AG04450 (cell line): Measurements from ENCODE around the gene VPS52. TPM values are rescaled to one million over a fixed set of nuclear protein-coding genes. Genes with fewer than 3 reads are reported as not detected.
"Not testable (repeated sequence)": the region's sequence is repeated elsewhere in the genome, so short reads cannot be mapped to it uniquely, and the experiment has no call there.

Experiments used
- CTCF ChIA-PET: fragments of 300-600, 350-600 bp; formaldehyde crosslinking; extraction: SDS; loops from one replicate; lab custom pipeline; 2022; ENCODE audit warnings: antibody characterized with exemption, inconsistent platforms; lab: Charles Lee
- POLR2A ChIA-PET: fragments of 350-600 bp; formaldehyde crosslinking; extraction: SDS; loops from one replicate; lab custom pipeline; 2021; ENCODE audit warnings: antibody characterized with exemption, inconsistent platforms; lab: Yijun Ruan, JAX
- DNase-seq: peaks from one replicate; pipeline ENCODE4 v3.0.0-alpha.2; 2011; ENCODE audit warnings: low read depth, low spot score
- H3K27ac ChIP-seq: one replicate; pipeline ENCODE4 v1.5.1; 2012; ENCODE audit warnings: low read depth, low read length, control low read depth
- H3K27me3 ChIP-seq: one replicate; pipeline ENCODE4 v1.6.0; 2012; ENCODE audit warnings: low read length; ENCODE audit not compliant: control insufficient read depth, insufficient read depth
- H3K4me3 ChIP-seq: 2 replicates; pipeline ENCODE4 v1.5.1; 2011; ENCODE audit warnings: mild to moderate bottlenecking, low read depth, low read length, control low read depth
- H3K9me3 ChIP-seq: 2 replicates; pipeline ENCODE4 v1.5.1; 2012; ENCODE audit warnings: low read length; ENCODE audit not compliant: control insufficient read depth, insufficient read depth
- CTCF ChIP-seq: IDR thresholded peaks from 2 replicates; pipeline ENCODE4 v1.5.1; 2011; ENCODE audit warnings: low read depth, low read length, control low read depth, inconsistent platforms
- polyA plus RNA-seq: library from polyadenylated mRNA; depleted of rRNA; stranded (reverse); fragments of >200 nt; gene quantifications from 2 replicates; pipeline ENCODE4 v1.2.3, GENCODE V29; 2011

The VPS52 gene
- polyA plus RNA-seq, 1 experiment = 58.0 TPM

- Histone ChIP-seq H3K4me3 (no peak overlapping the region), H3K9me3 (no peaks in the 10 kb centered on the region), H3K27me3 (peaks cover 36% of the 10 kb centered on the region), H3K27ac (no peak overlapping the region)
- POLR2A ChIA-PET = no interaction called here
- TF ChIP-seq CTCF = no peak
- DNase-seq = no peak
- CTCF ChIA-PET = interaction anchor here (8.3 kb wide), 1 partner anchor 12 kb away, joined by 48 read pairs; no protein-coding TSS in a partner anchor
These were observed 34.8 kb downstream of the VPS52 start for GRCh38 chr6:33236852-33237251.

DNA sequence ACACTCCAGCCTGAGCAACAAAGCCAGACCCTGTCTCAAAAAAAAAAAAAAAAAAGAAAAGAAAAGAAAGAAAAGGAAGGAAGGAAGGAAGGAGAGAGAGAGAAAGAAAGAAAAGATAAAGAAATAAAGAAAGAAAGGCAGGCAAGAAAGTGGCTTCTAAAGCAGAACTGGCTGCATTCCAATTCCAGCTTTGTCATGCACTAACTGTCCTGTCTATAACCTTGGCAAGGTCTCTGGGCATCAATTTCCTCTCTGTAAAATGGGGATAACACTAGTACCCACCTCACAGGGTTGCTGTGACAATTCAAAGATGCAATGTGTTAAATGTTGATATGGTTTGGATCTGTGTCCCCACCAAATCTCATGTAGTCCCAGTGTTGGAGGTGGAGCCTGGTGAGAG lies 35.3 kb downstream of the VPS52 start:
- no peak for DNase-seq
- no peak overlapping the region for H3K27ac ChIP-seq
- peaks cover 36% of the 10 kb centered on the region for H3K27me3 ChIP-seq
- no peaks in the 10 kb centered on the region for H3K9me3 ChIP-seq
- ChIA-PET POLR2A (no interaction called here), CTCF (interaction anchor here (1.0 to 8.3 kb wide), 2 partner anchors 10 to 13 kb away, joined by 4 to 48 read pairs; no protein-coding TSS in a partner anchor)
- H3K4me3 ChIP-seq = no peak overlapping the region
- no peak for TF ChIP-seq CTCF

DNA sequence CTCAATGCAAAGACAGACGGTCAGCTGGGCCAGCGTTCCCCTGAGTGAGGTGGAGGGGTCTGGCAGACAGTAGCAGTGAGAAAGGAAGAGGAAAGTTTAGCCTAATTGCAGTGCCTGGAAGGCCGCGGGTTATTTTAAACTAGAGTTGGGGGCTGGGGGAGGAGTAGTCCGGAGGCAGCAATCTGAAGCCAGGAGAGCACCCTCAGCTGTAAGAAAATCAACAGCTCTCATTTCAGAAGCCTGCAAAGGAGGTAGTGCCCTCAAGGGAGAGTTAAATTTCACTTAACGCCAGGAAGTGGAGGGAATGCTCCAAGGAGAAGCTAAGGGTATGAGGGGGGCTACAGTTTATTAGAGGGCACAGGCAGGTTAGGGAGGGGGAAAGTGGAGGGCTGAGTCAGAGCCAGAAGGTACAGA lies 36.4 kb downstream of the VPS52 start:
- H3K9me3 ChIP-seq = no peaks in the 10 kb centered on the region
- H3K27ac ChIP-seq = no peak overlapping the region
- no peak overlapping the region for H3K4me3 ChIP-seq
- no peak for TF ChIP-seq CTCF
- ChIA-PET CTCF (interaction anchor here (1.0 to 8.3 kb wide), 2 partner anchors 12 to 14 kb away, joined by 4 to 48 read pairs; no protein-coding TSS in a partner anchor), POLR2A (no interaction called here)
- H3K27me3 ChIP-seq = peaks cover 33% of the 10 kb centered on the region
- DNase-seq = no peak

DNA sequence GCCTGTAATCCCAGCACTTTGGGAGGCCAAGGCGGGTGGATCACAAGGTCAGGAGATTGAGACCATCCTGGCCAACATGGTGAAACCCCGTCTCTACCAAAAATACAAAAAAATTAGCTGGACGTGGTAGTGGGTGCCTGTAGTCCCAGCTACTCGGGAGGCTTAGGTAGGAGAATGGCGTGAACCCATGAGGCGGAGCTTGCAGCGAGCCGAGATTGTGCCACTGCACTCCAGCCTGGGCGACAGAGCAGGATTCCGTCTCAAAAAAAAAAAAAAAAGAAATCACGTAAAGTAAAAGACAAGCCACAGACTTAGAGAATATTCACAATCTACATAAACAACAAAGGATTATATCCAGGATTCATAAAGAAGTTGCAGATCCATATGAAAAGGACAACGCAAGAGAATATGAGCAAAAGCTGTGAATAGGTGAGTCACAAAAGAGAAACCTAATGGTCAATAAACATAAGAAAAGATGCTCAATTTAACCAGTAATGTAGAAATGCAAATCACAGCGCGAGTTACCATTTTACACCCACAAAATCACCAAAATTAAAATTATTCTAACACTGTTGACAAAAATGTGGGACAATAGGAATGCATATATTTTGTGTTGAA lies 45.1 kb downstream of the VPS52 start:
- ChIA-PET POLR2A (interaction anchor here (0.7 kb wide), 1 partner anchor 12 kb away, joined by 3 read pairs; no protein-coding TSS in a partner anchor), CTCF (interaction anchor here (0.6 to 2.6 kb wide), 3 partner anchors 22 to 27 kb away, joined by 5 to 13 read pairs (median 6); no protein-coding TSS in a partner anchor)
- not testable (repeated sequence) for H3K27ac ChIP-seq, H3K27me3 ChIP-seq, H3K9me3 ChIP-seq, DNase-seq, H3K4me3 ChIP-seq

- ChIA-PET CTCF (no interaction called here), POLR2A (no interaction called here)
- no peaks in the 10 kb centered on the region for H3K9me3 ChIP-seq
- no peak for TF ChIP-seq CTCF
- no peak overlapping the region for H3K27ac ChIP-seq
- no peak for DNase-seq
- H3K27me3 ChIP-seq = peaks cover 14% of the 10 kb centered on the region
- no peak overlapping the region for H3K4me3 ChIP-seq
These were observed 54.0 kb downstream of the VPS52 start for GRCh38 chr6:33217681-33218080.
